K562 (cell line): ENCODE results near the gene ACTR8. TPM values are rescaled to one million over a fixed set of nuclear protein-coding genes. Genes with fewer than 3 reads are reported as not detected.

Experiments
- ARID2 ChIP-seq: fragments of 450-650 bp; IDR thresholded peaks from 2 replicates; pipeline ENCODE4 v1.6.1; 2017; ENCODE audit warnings: antibody characterized with exemption, mild to moderate bottlenecking
- ARID3B ChIP-seq: fragments of 250-450 bp; sonication (Bioruptor Pico); IDR thresholded peaks from 2 replicates; pipeline ENCODE4 v1.4.0; 2020; ENCODE audit warnings: borderline replicate concordance
- ATF3 ChIP-seq, 2 experiments: fragments of 450-650 bp in 1 of 2; sonication (generic) in 1 of 2; formaldehyde crosslinking in 1 of 2; IDR thresholded peaks in 1 of 2; conservative IDR thresholded peaks in 1 of 2; 2 replicates each; pipeline versions ENCODE4 v1.6.1 to v1.8.1; 2016 to 2023; ENCODE audit warnings: mild to moderate bottlenecking in 2 of 2, moderate library complexity in 2 of 2, inconsistent platforms in 1 of 2, missing genetic modification reagents in 1 of 2
- BACH1 ChIP-seq: fragments of 200-800 bp; sonication (Bioruptor generic); IDR thresholded peaks from 2 replicates; pipeline ENCODE4 v1.6.1; 2016; ENCODE audit warnings: missing genetic modification characterization, missing compliant biosample characterization
- CCAR2 ChIP-seq: fragments of 200-400 bp; formaldehyde crosslinking; IDR thresholded peaks from 2 replicates; pipeline ENCODE4 v1.6.1; 2017; ENCODE audit warnings: mild to moderate bottlenecking, low read depth, low read length
- ETS2 ChIP-seq: IDR thresholded peaks from 2 replicates; pipeline ENCODE4 v1.6.1; 2016; ENCODE audit warnings: borderline replicate concordance, missing genetic modification characterization, mild to moderate bottlenecking, moderate library complexity, missing compliant biosample characterization; ENCODE audit not compliant: poor library complexity, severe bottlenecking
- GATA2 ChIP-seq: sonication (generic); formaldehyde crosslinking; IDR thresholded peaks from 2 replicates; pipeline ENCODE4 v1.4.0; 2020; ENCODE audit warnings: mild to moderate bottlenecking, missing genetic modification reagents
- HBP1 ChIP-seq: fragments of 450-650 bp; formaldehyde crosslinking; IDR thresholded peaks from 2 replicates; pipeline ENCODE4 v1.4.0; 2022; ENCODE audit warnings: missing genetic modification characterization
- HIVEP1 ChIP-seq: fragments of 250-450 bp; sonication (Bioruptor Pico); IDR thresholded peaks from 2 replicates; pipeline ENCODE4 v1.4.0; 2020; ENCODE audit warnings: mild to moderate bottlenecking
- MAFG ChIP-seq: fragments of 450-650 bp; conservative IDR thresholded peaks from 2 replicates; pipeline ENCODE4 v1.6.1; 2016; ENCODE audit warnings: missing genetic modification characterization, missing compliant biosample characterization
- MBD1 ChIP-seq: fragments of 250-450 bp; sonication (Bioruptor Pico); IDR thresholded peaks from 2 replicates; pipeline ENCODE4 v1.8.0; 2022; ENCODE audit warnings: inconsistent platforms
- MYC ChIP-seq, 2 experiments: fragments of 250-450 bp in 1 of 2; sonication (Bioruptor Pico) in 1 of 2; IDR thresholded peaks; 2 replicates each; pipeline versions ENCODE4 v1.5.1 to v1.6.1; 2012 to 2021; ENCODE audit warnings: low read depth in 2 of 2, borderline replicate concordance in 1 of 2, improper control_type of control experiment in 1 of 2, low read length in 1 of 2, mild to moderate bottlenecking in 1 of 2, moderate library complexity in 1 of 2
- SMAD1 ChIP-seq: fragments of 150-350 bp; IDR thresholded peaks from 2 replicates; pipeline ENCODE4 v1.6.1; 2014; ENCODE audit warnings: low read length, low read depth; ENCODE audit not compliant: partially characterized antibody
- ZNF668 ChIP-seq: fragments of 250-450 bp; sonication (Bioruptor Pico); IDR thresholded peaks from 2 replicates; pipeline ENCODE4 v1.8.0; 2022; ENCODE audit warnings: mild to moderate bottlenecking, inconsistent platforms
- polyA plus RNA-seq, 8 experiments: library from polyadenylated mRNA; depleted of rRNA in 4 of 8; stranded (reverse) in 5 of 8; unstranded in 3 of 8; fragments of >200 nt; fragmentation: Nextera tagmentation in 2 of 8; fragmentation: Illumina TruSeq in 1 of 8; extraction: Ambion mirVana in 2 of 8; extraction: Trizol in 1 of 8; gene quantifications; 2 replicates each; pipeline versions ENCODE4 v1.2.1 to v1.2.3, GENCODE V29; 2011 to 2014; ENCODE audit warnings: inconsistent platforms in 1 of 8, missing spikeins in 1 of 8
- total RNA-seq, 7 experiments: library from RNA; depleted of rRNA in 6 of 7; stranded (reverse); fragments of >200 nt in 6 of 7; fragmentation: Illumina TruSeq in 2 of 7; extraction: Trizol in 2 of 7; gene quantifications; 2 replicates each; pipeline versions ENCODE4 v1.2.1 to v1.2.3, GENCODE V29; 2011 to 2021; ENCODE audit warnings: low replicate concordance in 1 of 7

Gene ACTR8
- total and polyA plus RNA-seq, 9 of the 15 experiments (the other 6 are each of a cell fraction or from before 2014, with no cell fraction given) = 4.8 to 24.2 (median 17.5) TPM

- no peak for TF ChIP-seq ARID3B (CRISPR knock-in tag)
- no peak for TF ChIP-seq ARID2
- TF ChIP-seq ETS2 = no peak
- TF ChIP-seq MBD1 = no peak
- no peak for TF ChIP-seq SMAD1
- no peak for TF ChIP-seq MYC (IDR thresholded peaks at IDR 0.05; ENCODE audit: low read depth, low read length)
- no peak for TF ChIP-seq MYC (CRISPR knock-in tag; IDR thresholded peaks at IDR 0.05; ENCODE audit: borderline replicate concordance, low read depth)
- TF ChIP-seq HIVEP1 = no peak
- no peak for TF ChIP-seq ZNF668 (CRISPR knock-in tag)
- TF ChIP-seq BACH1 (tag) = no peak
- no peak for TF ChIP-seq MAFG (tag)
- TF ChIP-seq ATF3 (IDR thresholded peaks at IDR 0.05) = no peak
- no peak for TF ChIP-seq ATF3 (CRISPR knock-in tag; conservative IDR thresholded peaks at IDR 0.05)
- TF ChIP-seq CCAR2 = no peak
- no peak for TF ChIP-seq HBP1 (CRISPR knock-in tag)
- no peak for TF ChIP-seq GATA2
These were observed at the start of gene ACTR8 (continued) for GRCh38 chr3:53881691-53882593.
